ENCODE data around the gene EPB41L4B.
A peak's percentile ranks its signal among the peaks of the same experiment; 100 is the strongest.
"Not testable (repeated sequence)": the region's sequence is repeated elsewhere in the genome, so short reads cannot be mapped to it uniquely, and the experiment has no call there.

The EPB41L4B gene

GRCh38 chr9:109129470-109130197 is 191.2 kb downstream of the EPB41L4B start:
- CTCF ChIA-PET, result interaction anchor here (0.7 to 2.2 kb wide), 2 partner anchors 14 to 119 kb away, joined by 3 to 8 read pairs; no protein-coding TSS in a partner anchor
- H3K27ac ChIP-seq (ENCODE audit: extremely low read depth, low read depth, low read length), result no peak overlapping the region
- POLR2A ChIA-PET, result interaction anchor here (1.3 kb wide), 1 partner anchor 10 kb away, joined by 10 read pairs; the partner anchor contains the start of gene TMEM245
- TF ChIP-seq ZBTB20 (tag by site-specific recombination; IDR thresholded peaks at IDR 0.05), result no peak
- no peak for TF ChIP-seq IKZF3 (tag by site-specific recombination; IDR thresholded peaks at IDR 0.05)
- TF ChIP-seq, protein P1, sequence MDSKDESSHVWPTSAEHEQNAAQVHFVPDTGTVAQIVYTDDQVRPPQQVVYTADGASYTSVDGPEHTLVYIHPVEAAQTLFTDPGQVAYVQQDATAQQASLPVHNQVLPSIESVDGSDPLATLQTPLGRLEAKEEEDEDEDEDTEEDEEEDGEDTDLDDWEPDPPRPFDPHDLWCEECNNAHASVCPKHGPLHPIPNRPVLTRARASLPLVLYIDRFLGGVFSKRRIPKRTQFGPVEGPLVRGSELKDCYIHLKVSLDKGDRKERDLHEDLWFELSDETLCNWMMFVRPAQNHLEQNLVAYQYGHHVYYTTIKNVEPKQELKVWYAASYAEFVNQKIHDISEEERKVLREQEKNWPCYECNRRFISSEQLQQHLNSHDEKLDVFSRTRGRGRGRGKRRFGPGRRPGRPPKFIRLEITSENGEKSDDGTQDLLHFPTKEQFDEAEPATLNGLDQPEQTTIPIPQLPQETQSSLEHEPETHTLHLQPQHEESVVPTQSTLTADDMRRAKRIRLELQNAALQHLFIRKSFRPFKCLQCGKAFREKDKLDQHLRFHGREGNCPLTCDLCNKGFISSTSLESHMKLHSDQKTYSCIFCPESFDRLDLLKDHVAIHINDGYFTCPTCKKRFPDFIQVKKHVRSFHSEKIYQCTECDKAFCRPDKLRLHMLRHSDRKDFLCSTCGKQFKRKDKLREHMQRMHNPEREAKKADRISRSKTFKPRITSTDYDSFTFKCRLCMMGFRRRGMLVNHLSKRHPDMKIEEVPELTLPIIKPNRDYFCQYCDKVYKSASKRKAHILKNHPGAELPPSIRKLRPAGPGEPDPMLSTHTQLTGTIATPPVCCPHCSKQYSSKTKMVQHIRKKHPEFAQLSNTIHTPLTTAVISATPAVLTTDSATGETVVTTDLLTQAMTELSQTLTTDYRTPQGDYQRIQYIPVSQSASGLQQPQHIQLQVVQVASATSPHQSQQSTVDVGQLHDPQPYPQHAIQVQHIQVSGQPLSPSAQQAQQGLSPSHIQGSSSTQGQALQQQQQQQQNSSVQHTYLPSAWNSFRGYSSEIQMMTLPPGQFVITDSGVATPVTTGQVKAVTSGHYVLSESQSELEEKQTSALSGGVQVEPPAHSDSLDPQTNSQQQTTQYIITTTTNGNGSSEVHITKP (tag by site-specific recombination; IDR thresholded peaks at IDR 0.05), result no peak
- no peak for TF ChIP-seq ZFP69B (tag by site-specific recombination; IDR thresholded peaks at IDR 0.05)
- TF ChIP-seq EGR2 (tag by site-specific recombination; IDR thresholded peaks at IDR 0.05; ENCODE audit: low read depth), result no peak
- TF ChIP-seq ZNF747 (tag by site-specific recombination; IDR thresholded peaks at IDR 0.05), result no peak
- TF ChIP-seq ZNF133 (tag by site-specific recombination; IDR thresholded peaks at IDR 0.05), result no peak
- TF ChIP-seq SETDB1 (IDR thresholded peaks at IDR 0.05; ENCODE audit: insufficient read length, low read length), result no peak
- no peak for TF ChIP-seq ZNF311 (tag by site-specific recombination; IDR thresholded peaks at IDR 0.05; ENCODE audit: borderline replicate concordance)
- no peak overlapping the region for H3K4me3 ChIP-seq (ENCODE audit: low read depth, low read length)
- no peaks in the 10 kb centered on the region for H3K9me3 ChIP-seq (ENCODE audit: control insufficient read depth, insufficient read depth, low read depth, low read length)
- no peaks in the 10 kb centered on the region for H3K36me3 ChIP-seq (ENCODE audit: control insufficient read depth in 2 of 2, insufficient read depth in 1 of 2, low read length in 2 of 2)
- no peaks in the 10 kb centered on the region for H3K4me1 ChIP-seq (ENCODE audit: control insufficient read depth, insufficient read depth, low read length)

DNA sequence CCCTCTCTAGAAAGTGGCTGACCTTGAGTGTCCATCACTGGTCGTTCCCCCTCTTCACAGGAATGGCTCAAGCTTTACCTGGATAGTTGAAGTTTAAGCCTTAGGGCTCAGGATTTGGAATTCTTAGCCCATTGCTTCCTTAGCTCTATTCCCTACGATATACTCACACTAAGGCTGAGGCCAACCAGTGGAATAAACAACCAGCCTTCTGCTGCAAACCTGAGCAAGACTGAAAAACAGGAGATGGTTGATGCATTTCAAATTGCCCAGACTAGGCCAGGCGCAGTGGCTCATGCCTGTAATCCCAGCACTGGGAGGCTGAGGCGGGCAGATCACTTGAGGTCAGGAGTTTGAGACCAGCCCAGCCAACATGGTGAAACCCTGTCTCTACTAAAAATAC is 194.2 kb downstream of the EPB41L4B start:
- POLR2A ChIA-PET; H3K9me3 ChIP-seq (ENCODE audit: control insufficient read depth, insufficient read depth, low read depth, low read length); H3K27ac ChIP-seq (ENCODE audit: extremely low read depth, low read depth, low read length); H3K4me1 ChIP-seq (ENCODE audit: control insufficient read depth, insufficient read depth, low read length); H3K4me3 ChIP-seq (ENCODE audit: low read depth, low read length); H3K36me3 ChIP-seq (ENCODE audit: control insufficient read depth in 2 of 2, insufficient read depth in 1 of 2, low read length in 2 of 2): not testable (repeated sequence)
- TF ChIP-seq ZNF449 (tag by site-specific recombination; IDR thresholded peaks at IDR 0.05), result peak; percentile 90
- CTCF ChIA-PET, result interaction anchor here (0.7 kb wide), 2 partner anchors 13 to 28 kb away, joined by 3 to 4 read pairs; no protein-coding TSS in a partner anchor

DNA sequence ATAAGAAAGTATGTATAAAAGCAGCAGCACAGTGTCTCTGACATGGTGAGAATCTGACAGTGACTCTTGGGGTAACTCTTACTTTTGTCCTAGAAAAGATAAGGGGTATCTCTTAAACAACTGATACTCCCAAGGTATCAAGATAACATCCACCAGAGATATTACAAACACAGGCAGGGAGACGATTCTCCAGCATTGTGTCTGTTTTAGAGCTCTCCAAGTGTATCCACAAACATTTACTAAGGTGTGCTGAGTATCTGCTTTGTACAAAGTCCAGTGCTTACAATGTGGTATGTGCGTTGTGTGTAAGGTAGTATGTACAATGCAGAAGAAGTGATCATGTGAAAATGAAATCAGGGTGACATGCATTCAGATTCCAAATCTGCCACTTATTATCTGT is 196.7 kb downstream of the EPB41L4B start:
- ChIA-PET POLR2A (no interaction called here), CTCF (no interaction called here)

More for the DNA sequence above, 196.7 kb downstream of the EPB41L4B start:
- Histone ChIP-seq H3K4me1 (ENCODE audit: control insufficient read depth, insufficient read depth, low read length) (no peaks in the 10 kb centered on the region), H3K4me3 (ENCODE audit: low read depth, low read length) (no peak overlapping the region), H3K9me3 (ENCODE audit: control insufficient read depth, insufficient read depth, low read depth, low read length) (no peaks in the 10 kb centered on the region), H3K36me3 (ENCODE audit: control insufficient read depth in 2 of 2, insufficient read depth in 1 of 2, low read length in 2 of 2) (no peaks in the 10 kb centered on the region), H3K27ac (ENCODE audit: extremely low read depth, low read depth, low read length) (no peak overlapping the region)
- TF ChIP-seq ZNF223 (tag by site-specific recombination; IDR thresholded peaks at IDR 0.05), result no peak

Measured in HEK293 (cell line).